Fibroblast of skin of right biceps (primary cell): ENCODE measurements around the gene GALNT2.

Source experiments
- DNase-seq: peaks from one replicate; pipeline ENCODE4 v3.0.0-alpha.2; 2013

GALNT2 gene

DNA sequence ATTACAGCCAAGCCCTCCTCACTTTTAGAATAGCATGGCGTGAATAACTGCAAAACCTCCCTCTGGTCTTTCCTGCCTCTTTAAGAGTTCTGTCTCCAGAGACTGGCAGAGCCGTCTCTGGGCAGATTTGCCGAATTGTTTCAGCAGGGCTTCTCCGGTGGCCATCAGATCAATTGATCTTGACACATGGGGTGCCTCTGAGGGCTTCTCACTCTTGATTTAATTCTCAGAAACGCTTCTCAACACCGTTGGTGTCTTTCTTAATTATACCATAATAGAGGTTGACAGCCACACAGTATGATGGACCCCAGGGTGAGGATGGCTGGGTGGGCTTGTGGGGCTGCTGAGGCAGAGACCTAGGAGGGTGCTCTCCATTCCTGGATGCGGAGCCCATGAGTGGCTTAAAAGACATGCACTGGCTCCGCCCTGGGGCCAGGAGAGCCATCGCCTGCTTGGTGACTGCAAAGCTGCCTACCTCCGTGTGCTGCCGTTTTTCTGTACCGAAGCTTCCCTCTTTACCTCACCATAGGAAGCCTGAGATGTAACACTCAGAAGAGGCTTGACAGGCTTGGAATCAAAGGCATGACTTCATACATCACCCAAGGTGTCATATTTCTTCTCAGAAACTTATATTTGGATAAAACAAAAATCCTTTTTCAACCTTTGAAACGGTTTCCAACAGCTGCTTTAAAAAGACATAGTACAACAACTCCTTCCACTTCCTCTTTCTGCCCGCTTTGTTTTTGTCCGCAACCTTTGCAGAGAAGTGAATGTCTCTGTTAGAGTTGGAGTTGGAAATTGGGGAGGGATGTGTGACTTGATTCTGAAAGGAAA is 82.9 kb downstream of the GALNT2 start:
- DNase-seq, result no peak

DNA sequence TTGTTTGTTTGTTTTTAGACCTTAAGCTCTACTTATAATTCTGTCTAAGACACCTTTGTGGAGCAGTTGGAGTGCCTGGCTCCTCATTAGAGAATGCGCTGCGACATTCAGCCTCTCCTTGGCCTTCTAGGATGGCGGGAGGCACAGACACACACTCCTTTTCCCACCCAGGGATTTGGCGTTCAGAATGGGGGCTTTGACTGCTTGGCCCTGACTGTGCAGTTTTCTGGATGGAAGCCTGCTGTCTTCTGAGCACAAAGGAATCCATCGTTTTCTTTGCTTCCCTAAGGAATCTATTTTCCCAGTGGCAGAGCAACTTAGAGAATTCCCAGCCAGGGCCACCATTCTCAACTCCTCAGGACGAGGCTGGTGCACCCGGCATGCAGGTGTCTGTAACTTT is 83.6 kb downstream of the GALNT2 start:
- no peak for DNase-seq

DNA sequence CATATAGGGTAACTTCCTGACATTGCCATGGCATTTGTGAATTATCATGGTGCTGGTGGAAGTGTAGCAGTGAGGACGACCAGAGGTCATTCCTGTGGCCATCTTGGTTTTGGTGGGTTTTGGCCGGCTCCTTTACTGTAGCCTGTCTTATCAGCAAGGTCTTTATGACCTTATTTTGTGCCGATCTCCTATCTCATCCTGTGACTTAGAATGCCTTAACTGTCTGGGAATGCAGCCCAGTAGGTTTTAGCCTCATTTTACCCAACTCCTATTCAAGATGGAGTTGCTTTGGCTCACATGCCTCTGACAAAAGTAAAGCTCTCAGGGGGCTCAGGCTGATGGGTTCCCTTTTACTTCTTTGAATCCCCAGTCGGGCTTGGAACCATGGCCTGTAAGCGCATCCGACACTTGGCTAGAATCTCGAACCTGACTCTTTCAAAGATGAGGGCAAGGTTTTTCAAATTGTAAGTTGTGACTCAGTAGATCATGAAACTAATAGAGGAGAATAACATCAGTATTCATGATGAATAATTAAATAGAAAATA is 85.0 kb downstream of the GALNT2 start:
- DNase-seq, result no peak

DNA sequence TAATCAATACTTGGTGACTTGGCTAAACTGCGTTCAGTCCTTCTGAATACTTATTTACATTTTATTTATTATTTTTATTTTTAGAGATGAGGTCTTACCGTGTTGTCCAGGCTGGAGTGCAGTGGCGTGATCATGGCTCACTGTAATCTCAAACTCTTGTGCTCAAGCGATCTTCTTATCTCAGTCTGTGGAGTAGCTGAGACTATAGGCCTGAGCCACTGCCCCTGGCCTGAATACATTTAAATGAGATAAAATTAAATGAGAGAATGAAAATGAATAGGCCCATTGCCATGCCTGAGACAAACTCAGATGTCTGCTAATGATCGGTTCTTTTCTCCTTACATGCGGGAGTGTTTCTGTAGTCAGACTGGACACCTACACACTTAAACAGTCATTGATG is 86.0 kb downstream of the GALNT2 start:
- no peak for DNase-seq

GRCh38 chr1:230153641-230154296 is 86.7 kb downstream of the GALNT2 start:
- DNase-seq, result no peak

DNA sequence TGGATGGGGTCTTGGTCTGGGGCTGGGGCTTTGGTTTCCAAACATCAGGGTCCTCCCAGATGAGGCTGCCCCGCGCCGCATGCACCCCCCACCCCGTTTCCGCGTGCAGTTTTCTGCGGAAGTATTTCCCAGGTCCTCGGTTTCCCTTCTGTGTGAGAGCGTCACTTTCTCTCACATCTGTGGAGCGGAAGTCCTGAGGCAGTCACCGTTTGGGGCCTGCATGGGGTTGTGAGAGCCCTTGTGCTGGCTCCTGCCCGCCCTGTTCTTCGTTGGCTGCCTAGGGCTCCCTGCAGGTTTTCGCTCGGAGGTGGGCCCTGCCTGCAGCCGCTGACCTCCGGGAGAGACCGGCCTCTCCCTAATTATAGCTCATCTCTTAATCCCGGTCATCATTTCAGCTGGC is 88.0 kb downstream of the GALNT2 start:
- no peak for DNase-seq

- DNase-seq, result no peak
Observed at GRCh38 chr1:230156068-230156467, 89.0 kb downstream of the GALNT2 start.

GRCh38 chr1:230156536-230156935 is 89.5 kb downstream of the GALNT2 start:
- DNase-seq, result no peak

DNA sequence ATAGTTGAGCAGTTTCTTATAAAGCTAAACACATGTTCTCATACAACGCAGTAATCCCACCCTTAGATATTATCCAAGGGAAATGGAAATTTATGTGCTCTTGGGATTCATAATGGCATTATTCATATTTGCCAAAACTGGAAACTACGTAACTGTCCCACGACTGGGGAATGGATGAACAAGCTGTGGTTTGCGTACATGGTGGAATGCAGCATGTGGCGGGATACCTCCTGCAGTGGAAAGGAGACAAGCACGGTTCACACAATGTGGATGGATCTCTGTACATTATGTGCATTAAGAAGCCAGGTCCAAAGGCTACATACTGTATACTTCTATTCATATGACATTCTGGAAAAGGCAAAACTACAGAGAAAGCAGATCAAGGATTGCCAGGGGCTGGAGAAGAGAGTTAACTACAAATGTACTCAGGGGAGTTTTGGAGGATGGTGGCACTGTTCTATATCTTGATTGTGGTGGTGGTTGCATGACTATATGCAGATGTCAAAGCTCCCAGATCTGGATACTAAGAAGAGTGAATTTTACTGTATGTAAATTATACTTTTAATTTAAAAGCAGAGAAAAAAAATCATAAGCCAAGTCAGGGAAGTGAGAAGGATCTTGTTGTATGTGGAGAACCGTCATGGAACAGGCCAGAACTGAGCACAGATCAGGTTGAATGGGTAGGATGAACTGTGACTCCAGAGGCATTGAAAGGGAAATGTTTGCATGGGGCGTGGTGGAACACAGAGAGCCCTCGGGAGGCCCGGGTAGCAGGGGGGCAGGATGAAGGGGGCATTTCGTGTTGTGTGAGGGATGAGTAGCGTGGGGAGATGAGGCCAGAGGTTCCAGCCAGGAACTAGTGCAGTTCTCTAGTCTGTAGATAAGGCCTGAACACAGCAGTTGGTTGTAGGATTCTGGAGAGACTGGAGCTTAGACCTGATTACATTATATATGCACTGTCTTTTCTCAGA is 90.7 kb downstream of the GALNT2 start:
- peak; percentile 70 for DNase-seq

- DNase-seq, result no peak
Observed at GRCh38 chr1:230158415-230159291, 91.6 kb downstream of the GALNT2 start.

DNA sequence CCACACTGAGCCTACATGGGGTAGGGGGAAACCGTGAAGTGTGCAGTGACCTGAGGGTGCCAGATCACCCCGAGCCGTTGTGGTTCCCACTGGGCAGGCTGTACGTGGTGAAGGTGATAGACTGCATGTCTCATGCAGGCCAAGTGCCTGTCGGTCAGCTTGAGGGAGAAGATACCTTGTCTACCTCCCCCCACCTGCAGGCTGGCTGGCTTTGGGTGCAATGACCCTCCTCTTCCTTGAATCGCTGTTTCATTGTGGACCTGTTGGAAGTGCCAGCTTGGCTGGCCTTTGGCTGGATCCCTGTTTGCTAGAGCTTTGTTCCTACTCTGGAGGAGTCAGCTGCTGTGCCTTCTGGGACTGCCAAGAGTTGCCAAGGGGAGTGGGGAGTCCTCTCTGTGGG is 92.5 kb downstream of the GALNT2 start:
- DNase-seq, result no peak

DNA sequence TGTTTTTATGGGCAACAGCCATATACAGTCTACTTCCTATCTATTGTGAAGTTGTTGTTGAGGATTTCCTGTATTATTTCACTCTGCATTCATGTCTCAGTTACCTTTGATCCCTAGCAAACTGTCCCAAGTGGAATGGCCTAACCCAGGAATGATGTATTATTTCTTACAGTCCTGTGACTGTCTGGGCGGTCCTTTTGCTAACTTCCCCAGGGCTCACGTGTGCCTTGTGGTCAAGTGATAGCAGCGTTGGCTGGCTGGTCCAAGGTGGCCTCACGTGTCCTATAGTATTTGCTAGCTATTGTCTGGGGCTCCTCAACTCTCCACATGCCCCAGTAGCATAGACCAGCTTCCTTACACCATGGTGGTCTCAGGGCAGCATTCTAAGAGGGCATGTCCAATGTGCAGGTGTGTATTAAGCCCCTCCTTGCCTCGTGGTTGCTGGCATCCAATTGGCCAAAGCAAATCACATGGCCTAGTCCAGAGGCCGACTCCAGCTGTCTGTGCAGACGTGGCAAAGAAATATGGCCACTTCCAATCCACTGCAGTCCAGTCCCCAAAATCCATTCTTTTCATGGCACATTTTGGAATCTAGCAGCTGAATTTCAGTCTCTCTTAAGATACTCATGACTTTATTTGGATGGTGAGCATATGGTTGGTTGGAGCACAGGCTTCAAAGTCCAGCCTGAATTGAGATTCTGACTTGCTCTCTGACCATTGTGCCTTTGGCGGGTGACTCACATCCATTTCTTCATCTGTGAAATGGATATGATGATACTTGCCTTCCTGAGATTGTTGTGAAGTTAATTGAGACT is 94.1 kb downstream of the GALNT2 start:
- DNase-seq, result no peak

DNA sequence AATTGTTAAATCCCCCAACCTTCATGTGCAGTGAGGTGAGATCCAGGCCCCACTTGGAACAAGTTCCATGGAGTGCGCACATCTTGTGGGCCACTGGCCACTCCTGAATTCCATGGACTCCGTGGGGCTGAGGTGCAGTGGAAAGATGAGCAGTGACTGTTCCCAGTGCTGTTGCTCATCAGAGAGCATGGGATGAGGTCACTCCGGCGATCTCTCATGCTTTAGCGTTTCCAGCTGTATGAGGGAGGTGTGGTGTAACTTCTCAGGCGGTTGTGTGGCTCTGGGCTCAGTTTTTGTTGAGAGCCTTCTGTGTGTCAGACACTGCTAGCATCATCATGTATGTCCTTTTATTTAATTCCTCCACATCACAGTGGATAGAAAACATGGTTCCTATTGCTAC is 96.2 kb downstream of the GALNT2 start:
- peak; percentile 85 for DNase-seq

DNA sequence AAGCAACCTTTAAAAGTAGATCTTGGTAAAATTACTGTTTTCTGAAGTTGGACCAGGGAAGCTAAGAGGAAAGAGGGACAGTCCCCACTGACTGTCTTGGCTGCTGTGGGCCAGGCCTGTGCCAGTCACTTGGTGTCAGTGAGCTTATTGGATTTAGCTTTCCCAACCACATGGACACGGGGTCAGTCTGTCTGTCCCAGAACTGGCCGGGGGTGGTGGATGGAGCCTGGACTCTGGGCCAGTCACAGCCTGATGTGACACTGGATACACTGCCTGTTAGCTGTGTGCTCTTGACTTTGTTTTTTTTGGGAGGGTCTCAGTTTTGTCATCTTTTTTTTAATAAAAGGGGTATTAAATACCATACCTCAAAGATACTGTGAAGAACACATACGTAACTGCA is 96.7 kb downstream of the GALNT2 start:
- no peak for DNase-seq

DNA sequence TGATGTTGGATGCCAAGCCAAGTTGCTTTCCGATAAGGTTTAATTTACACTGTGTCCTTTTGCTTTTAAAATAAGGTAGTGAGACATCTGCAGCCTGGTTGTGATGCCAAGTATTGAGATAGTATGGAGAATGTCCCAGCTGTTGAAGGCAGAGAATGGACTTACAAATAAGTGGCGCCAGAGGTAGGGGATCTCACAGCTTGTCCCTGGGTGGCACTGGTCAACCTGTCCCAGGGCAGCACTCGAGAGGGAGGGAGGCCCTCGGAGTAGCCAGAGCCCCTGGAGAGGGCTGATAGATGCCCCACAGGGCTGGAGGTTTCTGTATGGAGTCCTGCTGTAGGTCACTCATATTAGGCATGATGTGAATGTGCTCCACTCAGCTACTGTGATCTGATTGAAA is 98.5 kb downstream of the GALNT2 start:
- no peak for DNase-seq

DNA sequence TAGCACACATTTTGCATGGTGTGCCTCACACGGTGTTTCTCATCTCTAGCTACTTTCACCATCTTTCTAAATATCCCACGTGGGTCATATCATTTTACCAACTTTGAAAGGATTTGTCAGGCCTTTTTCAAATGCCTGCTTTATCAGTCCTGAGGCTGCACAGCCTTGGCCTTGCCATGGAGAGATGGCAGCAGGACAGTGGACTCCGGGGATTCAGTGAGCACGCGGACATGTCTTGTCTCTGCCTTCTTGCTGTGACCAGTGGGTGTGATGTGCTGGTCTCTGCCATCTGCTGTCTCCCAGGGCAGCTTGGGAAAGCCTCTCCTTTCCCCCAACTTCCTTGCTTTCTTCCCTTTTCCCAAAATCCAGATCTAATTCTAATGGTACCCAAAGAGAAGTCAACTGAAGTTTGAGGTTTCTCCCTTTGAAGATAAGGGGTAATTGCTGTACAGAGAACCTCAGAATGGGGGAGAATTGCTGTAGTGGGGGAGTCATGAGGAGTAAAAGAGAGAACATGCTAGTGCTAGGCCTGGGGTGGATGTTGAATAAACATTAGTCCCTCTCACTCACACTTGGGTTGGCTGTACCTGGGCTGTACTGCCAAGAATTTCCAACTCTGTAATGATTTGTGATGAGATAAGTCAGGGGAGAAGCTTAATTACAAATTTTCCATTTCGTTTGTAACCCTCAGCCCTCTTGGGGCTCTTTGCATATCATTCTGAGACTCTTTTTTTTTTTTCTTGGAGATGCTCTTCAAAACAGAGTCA is 99.5 kb downstream of the GALNT2 start:
- no peak for DNase-seq

GRCh38 chr1:230167419-230167852 is 100.4 kb downstream of the GALNT2 start:
- peak; percentile 60 for DNase-seq

DNA sequence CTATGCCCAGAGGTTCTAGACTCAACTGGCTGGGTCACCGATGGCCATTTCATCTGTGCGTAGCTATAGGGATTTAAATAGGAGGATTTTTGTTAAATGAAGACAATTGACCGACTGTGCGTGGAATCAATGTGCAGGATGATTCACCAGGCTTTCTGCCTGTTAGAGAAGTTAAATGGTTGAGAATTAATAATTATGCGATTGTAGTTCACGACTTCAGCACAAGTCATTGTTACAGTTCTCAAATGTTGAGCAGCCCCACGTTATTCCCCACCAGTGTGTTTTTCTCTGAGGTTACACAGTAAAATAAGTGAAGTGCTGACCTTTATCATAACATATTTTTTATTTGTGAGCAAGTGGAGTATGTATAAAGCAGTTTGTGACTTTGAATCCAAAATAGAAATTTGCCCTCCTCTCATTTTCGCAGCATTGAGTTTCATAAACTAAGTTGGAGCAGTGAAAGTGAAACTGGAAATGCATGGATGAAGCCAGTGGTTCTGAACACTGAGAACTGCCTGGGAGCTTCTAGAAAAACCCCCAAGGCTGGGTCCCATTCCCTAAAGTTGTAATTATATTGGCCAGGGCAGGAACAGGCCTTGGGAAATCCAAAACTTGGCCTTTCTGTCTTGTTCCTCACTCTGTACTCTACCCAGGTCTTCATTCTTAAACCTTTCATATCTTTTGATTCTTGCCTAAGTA is 102.6 kb downstream of the GALNT2 start:
- DNase-seq, result no peak

GRCh38 chr1:230170153-230170547 is 103.1 kb downstream of the GALNT2 start:
- DNase-seq, result no peak

DNA sequence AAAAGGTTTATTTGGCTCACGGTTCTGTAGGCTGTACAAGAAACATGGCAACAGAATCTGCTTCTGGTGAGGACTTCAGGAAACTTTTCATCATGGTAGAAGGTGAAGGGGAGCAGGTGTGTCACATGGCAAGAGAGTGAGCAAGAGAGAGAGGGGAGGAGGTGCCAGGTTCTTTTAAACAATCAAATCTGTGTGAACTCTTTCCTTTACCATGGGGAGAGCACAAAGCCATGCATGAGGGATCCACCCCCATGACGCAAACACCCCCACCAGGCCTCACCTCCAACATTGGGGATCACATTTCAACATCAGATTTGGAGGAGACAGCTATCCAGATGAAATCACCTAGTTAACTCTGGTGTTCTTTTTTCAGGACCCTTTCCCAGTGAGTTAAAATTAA is 103.6 kb downstream of the GALNT2 start:
- no peak for DNase-seq
